Thyroid gland (tissue), 4 donors: ENCODE data around the gene ENTR1. TPM values are rescaled to one million over a fixed set of nuclear protein-coding genes. Genes with fewer than 3 reads are reported as not detected.

Source experiments
- DNase-seq, 2 donors: peaks; one replicate each; pipeline ENCODE4 v3.0.0-alpha.2; 2019
- H3K27ac ChIP-seq, 3 donors: fragments of 200-600 bp; sonication (generic); 1 replicate in 2 of 3; 2 replicates in 1 of 3; pipeline ENCODE4 v1.5.1; 2016 to 2019; ENCODE audit warnings: mild to moderate bottlenecking in 1 of 3, moderate library complexity in 1 of 3
- H3K27me3 ChIP-seq: fragments of 200-600 bp; sonication (generic); one replicate; pipeline ENCODE4 v1.5.1; 2019
- H3K36me3 ChIP-seq, 2 donors: fragments of 200-600 bp; sonication (generic); one replicate each; pipeline ENCODE4 v1.5.1; 2016 to 2019
- H3K4me1 ChIP-seq, 2 donors: fragments of 200-600 bp; sonication (generic); one replicate each; pipeline ENCODE4 v1.5.1; 2017 to 2019
- H3K4me3 ChIP-seq, 3 donors: fragments of 200-600 bp; sonication (generic); replicated peaks in 1 of 3; 1 replicate in 2 of 3; 2 replicates in 1 of 3; pipeline ENCODE4 v1.5.1; 2016; ENCODE audit warnings: mild to moderate bottlenecking in 1 of 3
- H3K9me3 ChIP-seq: fragments of 200-600 bp; sonication (generic); one replicate; pipeline ENCODE4 v1.5.1; 2017
- CTCF ChIP-seq, 6 experiments: fragments of 200-600 bp in 3 of 6; fragments of 450-650 bp in 3 of 6; sonication (generic) in 3 of 6; IDR thresholded peaks; one replicate each; pipeline ENCODE4 v1.5.1; 2016 to 2019; ENCODE audit warnings: antibody characterized with exemption in 6 of 6, mild to moderate bottlenecking in 2 of 6, inconsistent platforms in 1 of 6, moderate library complexity in 1 of 6
- POLR2A ChIP-seq, 2 donors: fragments of 450-650 bp; IDR thresholded peaks; one replicate each; pipeline ENCODE4 v1.6.1; 2017; ENCODE audit warnings: antibody characterized with exemption in 2 of 2, mild to moderate bottlenecking in 2 of 2, moderate library complexity in 1 of 2
- WGBS, 2 donors: methylation state at CpG; one replicate each; pipeline ENCODE4 v1.1.5; 2017; 5-methylcytosine and 5-hydroxymethylcytosine counted together
- intact Hi-C: fragments of 100-400 bp; cut with DNase I; formaldehyde crosslinking; loops from one replicate; pipeline ENCODE4 v1.15.1; 2023
- total RNA-seq, 4 donors: library from RNA; depleted of rRNA; stranded (reverse); fragments of >200 nt; gene quantifications; one replicate each; pipeline ENCODE4 v1.2.3, GENCODE V29; 2016

The ENTR1 gene
- total RNA-seq, 4 donors from 2014 or later = 27.9 to 46.1 (median 33.9) TPM

DNA sequence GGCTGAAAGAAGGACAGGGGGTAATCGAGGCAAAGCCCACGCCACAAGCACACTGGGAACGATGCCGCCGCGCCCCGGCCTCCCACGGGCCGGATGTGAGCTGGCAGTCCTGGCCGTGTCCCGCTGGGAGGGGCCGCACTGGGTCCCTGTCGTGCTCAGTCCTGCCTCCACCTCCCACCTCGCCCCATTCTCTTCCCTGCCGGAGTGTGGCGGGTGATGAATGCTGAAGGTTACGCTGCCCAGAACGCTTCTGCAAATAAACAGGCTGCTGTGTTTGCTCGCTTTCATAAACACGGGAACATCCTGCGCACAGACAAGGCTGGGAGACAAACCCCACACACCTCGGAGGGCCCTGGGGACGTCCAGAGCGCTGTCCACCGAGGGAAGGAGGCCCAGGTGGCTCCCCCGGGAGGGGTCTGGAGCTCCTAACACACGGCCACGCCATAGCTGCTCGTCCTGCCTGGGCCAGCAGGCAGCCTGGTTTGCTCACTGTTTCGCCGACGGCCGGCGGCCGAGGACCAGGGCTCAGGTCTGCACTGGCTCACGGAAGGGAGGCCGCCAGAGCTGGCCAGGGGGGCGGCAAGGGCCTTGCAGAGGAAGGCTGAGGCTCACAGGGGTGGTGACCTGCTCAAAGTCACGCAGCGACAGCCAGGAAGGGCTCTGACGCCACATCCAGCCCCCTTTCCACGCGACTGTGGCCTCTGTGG, 49.2 kb downstream of the ENTR1 start:
- no peak overlapping the region for H3K27ac ChIP-seq
- no peaks in the 10 kb centered on the region for H3K27me3 ChIP-seq
- WGBS, 2 donors = 88% methylated on average over 34 to 42 of the region's 43 CpGs
- intact Hi-C loops = loop anchor here (10.0 kb wide), 1 partner anchor 236 kb away; no protein-coding TSS in a partner anchor
- TF ChIP-seq CTCF (IDR thresholded peaks at IDR 0.05) (no peak), POLR2A (IDR thresholded peaks at IDR 0.05) (no peak)
- H3K9me3 ChIP-seq = no peaks in the 10 kb centered on the region
- H3K4me1 ChIP-seq = peaks cover 8 to 15% of the 10 kb centered on the region in 2 donors
- H3K36me3 ChIP-seq = no peaks in the 10 kb centered on the region
- no peak for DNase-seq
- H3K4me3 ChIP-seq = no peak overlapping the region

- DNase-seq = no peak
- intact Hi-C loops = loop anchor here (10.0 kb wide), 1 partner anchor 235 kb away; no protein-coding TSS in a partner anchor
- Histone ChIP-seq H3K27ac (no peak overlapping the region), H3K4me3 (no peak overlapping the region), H3K4me1 (peaks cover 8 to 15% of the 10 kb centered on the region in 2 donors), H3K36me3 (no peaks in the 10 kb centered on the region), H3K9me3 (no peaks in the 10 kb centered on the region), H3K27me3 (no peaks in the 10 kb centered on the region)
- no peak for TF ChIP-seq CTCF (IDR thresholded peaks at IDR 0.05)
- no peak for TF ChIP-seq POLR2A (IDR thresholded peaks at IDR 0.05)
- 81 to 86% methylated on average over 13 to 21 of the region's 38 CpGs for WGBS, 2 donors
Measured at GRCh38 chr9:136359774-136360718, 50.4 kb downstream of the ENTR1 start.

DNA sequence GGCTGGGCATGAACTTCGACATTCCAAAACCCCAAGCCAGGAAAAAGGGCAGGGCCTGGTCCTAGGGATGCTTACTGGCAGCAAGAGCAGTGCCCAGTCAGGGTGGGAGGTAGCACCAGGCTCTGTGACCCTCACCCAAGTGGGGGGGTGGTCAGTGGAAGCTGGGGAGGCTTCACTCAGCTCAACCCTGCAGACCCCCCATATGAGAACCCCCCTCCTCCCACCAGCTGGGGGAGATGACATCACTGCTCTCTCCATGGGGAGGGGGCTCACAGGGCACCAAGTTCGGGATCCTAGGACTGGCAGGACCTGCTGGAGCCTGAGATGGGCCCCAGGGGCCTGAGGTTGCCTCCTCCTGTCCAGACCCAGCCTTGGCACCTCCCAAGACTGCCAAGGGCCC, 51.5 kb downstream of the ENTR1 start:
- Histone ChIP-seq H3K27me3 (no peaks in the 10 kb centered on the region), H3K36me3 (no peaks in the 10 kb centered on the region), H3K4me3 (no peak overlapping the region), H3K4me1 (peaks cover 5 to 19% of the 10 kb centered on the region in 2 donors), H3K27ac (no peak overlapping the region), H3K9me3 (no peaks in the 10 kb centered on the region)
- DNase-seq = no peak
- WGBS, 2 donors = 72 to 100% methylated on average over 1 to 2 of the region's 2 CpGs
- no peak for TF ChIP-seq POLR2A (IDR thresholded peaks at IDR 0.05)
- intact Hi-C loops = no loop called here

DNA sequence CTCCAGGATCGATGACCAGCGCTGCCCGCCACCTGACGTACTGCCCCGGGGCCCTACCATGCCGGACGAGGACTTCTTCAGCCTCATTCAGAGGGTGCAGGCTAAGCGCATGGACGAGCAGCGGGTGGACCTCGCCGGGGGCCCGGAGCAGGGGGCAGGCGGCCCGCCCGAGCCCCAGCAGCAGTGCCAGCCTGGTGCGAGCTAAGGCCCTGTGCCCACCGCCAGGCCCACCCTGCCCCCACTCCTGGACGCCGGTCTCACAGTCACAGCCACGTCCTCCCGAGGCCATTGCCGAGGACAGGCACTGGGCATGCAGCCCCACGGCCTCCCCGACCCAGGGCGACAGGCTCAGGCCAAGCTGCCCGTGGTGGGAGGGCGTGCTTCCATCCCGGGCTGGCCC, 52.4 kb downstream of the ENTR1 start:
- DNase-seq = no peak
- no peak for TF ChIP-seq CTCF (IDR thresholded peaks at IDR 0.05)
- WGBS, 2 donors = 90 to 94% methylated on average over 9 to 11 of the region's 29 CpGs
- Histone ChIP-seq H3K27ac (no peak overlapping the region), H3K4me1 (peaks cover 4 to 19% of the 10 kb centered on the region in 2 donors), H3K36me3 (no peaks in the 10 kb centered on the region), H3K9me3 (no peaks in the 10 kb centered on the region), H3K27me3 (no peaks in the 10 kb centered on the region), H3K4me3 (no peak overlapping the region)
- intact Hi-C loops = no loop called here

DNA sequence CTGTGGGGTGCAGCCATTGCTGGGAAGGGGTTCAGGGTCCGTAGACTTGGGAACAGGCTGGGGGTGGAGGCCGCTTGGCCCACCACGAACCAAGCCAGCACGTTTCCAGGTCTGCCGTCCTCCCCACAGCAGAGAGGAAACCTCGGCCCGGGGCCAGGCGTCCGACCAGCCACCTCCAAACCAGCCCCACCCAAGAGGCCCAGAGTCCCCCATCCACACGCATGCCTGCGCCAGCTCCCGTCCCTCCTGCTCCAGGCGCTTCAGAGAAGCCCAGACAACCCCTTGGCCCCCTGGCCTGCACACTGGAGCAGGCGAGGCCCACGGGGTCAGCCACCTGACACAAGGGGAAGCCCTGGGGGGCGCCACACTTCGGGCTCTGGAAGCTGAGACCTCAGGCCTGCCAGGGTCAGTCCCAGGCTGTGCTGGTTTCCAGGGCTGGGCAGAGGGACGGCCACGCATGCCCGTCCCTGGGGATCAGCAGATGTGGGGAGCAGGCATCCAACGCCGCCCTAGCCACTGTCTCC, 53.1 kb downstream of the ENTR1 start:
- Histone ChIP-seq H3K36me3 (no peaks in the 10 kb centered on the region), H3K4me1 (peaks cover 8 to 19% of the 10 kb centered on the region in 2 donors), H3K4me3 (no peak overlapping the region), H3K27ac (no peak overlapping the region), H3K9me3 (no peaks in the 10 kb centered on the region), H3K27me3 (no peaks in the 10 kb centered on the region)
- no peak for TF ChIP-seq POLR2A (IDR thresholded peaks at IDR 0.05)
- no peak for TF ChIP-seq CTCF (IDR thresholded peaks at IDR 0.05)
- WGBS, 2 donors = 90 to 96% methylated on average over 9 to 10 of the region's 22 CpGs
- intact Hi-C loops = no loop called here
- no peak for DNase-seq
